Common myeloid progenitor, CD34-positive (primary cell): ENCODE measurements around the gene TMEM145.
A peak's percentile ranks its signal among the peaks of the same experiment; 100 is the strongest.

ENCODE experiments used
- CTCF ChIA-PET: fragments of 350-600 bp; sonication (Branson Sonifier 250); formaldehyde crosslinking; loops from one replicate; lab custom pipeline; 2021; ENCODE audit warnings: antibody characterized with exemption; lab: Charles Lee
- POLR2A ChIA-PET: fragments of 350-600 bp; sonication (Branson Sonifier 250); formaldehyde crosslinking; loops from one replicate; lab custom pipeline; 2021; ENCODE audit warnings: antibody characterized with exemption; lab: Charles Lee
- DNase-seq, 3 donors: peaks; one replicate each; pipeline versions ENCODE4 v3.0.0 to v3.0.0-alpha.2; 2013
- H3K27ac ChIP-seq, 2 experiments: 1 replicate in 1 of 2; 2 replicates in 1 of 2; pipeline ENCODE4 v1.7.0; 2013; ENCODE audit warnings: inconsistent platforms in 2 of 2, low read length in 2 of 2, mild to moderate bottlenecking in 2 of 2, low read depth in 1 of 2, moderate library complexity in 1 of 2; ENCODE audit not compliant: severe bottlenecking in 2 of 2, insufficient read depth in 1 of 2, poor library complexity in 1 of 2
- H3K27me3 ChIP-seq, 5 experiments: replicated peaks in 2 of 5; 1 replicate in 3 of 5; 2 replicates in 2 of 5; pipeline versions ENCODE4 v1.6.1 to v1.7.0; 2013; ENCODE audit warnings: low read length in 4 of 5, mild to moderate bottlenecking in 2 of 5, moderate library complexity in 2 of 5, inconsistent platforms in 1 of 5; ENCODE audit not compliant: insufficient read depth in 5 of 5, control insufficient read depth in 4 of 5
- H3K36me3 ChIP-seq, 4 experiments: 1 replicate in 2 of 4; 2 replicates in 2 of 4; pipeline versions ENCODE4 v1.6.1 to v1.7.0; 2013; ENCODE audit warnings: low read length in 3 of 4, control low read depth in 1 of 4, mild to moderate bottlenecking in 1 of 4; ENCODE audit not compliant: control insufficient read depth in 4 of 4, insufficient read depth in 4 of 4
- H3K4me1 ChIP-seq, 4 experiments: 1 replicate in 3 of 4; 2 replicates in 1 of 4; pipeline versions ENCODE4 v1.6.1 to v1.7.1; 2013; ENCODE audit warnings: low read length in 3 of 4, mild to moderate bottlenecking in 3 of 4, control low read depth in 1 of 4, inconsistent platforms in 1 of 4, moderate library complexity in 1 of 4; ENCODE audit not compliant: control insufficient read depth in 4 of 4, insufficient read depth in 4 of 4; ENCODE audit errors: control extremely low read depth in 1 of 4
- H3K4me3 ChIP-seq, 7 experiments: 1 replicate in 4 of 7; 2 replicates in 3 of 7; pipeline versions ENCODE4 v1.5.1 to v1.7.0; 2013; ENCODE audit warnings: mild to moderate bottlenecking in 7 of 7, low read length in 6 of 7, moderate library complexity in 6 of 7, inconsistent platforms in 2 of 7, low read depth in 2 of 7, control low read depth in 1 of 7; ENCODE audit not compliant: insufficient read depth in 4 of 7, control insufficient read depth in 1 of 7; ENCODE audit errors: extremely low read depth in 1 of 7
- H3K9me3 ChIP-seq, 5 experiments: 1 replicate in 4 of 5; 2 replicates in 1 of 5; pipeline versions ENCODE4 v1.6.1 to v1.7.1; 2013; ENCODE audit warnings: low read length in 4 of 5, mild to moderate bottlenecking in 2 of 5, inconsistent platforms in 1 of 5, low read depth in 1 of 5, moderate library complexity in 1 of 5; ENCODE audit not compliant: control insufficient read depth in 4 of 5, insufficient read depth in 2 of 5; ENCODE audit errors: control extremely low read depth in 1 of 5
- WGBS: methylation state at CpG from one replicate; pipeline ENCODE4 v1.1.5; 2013; ENCODE audit not compliant: insufficient coverage; 5-methylcytosine and 5-hydroxymethylcytosine counted together

The TMEM145 gene

DNA sequence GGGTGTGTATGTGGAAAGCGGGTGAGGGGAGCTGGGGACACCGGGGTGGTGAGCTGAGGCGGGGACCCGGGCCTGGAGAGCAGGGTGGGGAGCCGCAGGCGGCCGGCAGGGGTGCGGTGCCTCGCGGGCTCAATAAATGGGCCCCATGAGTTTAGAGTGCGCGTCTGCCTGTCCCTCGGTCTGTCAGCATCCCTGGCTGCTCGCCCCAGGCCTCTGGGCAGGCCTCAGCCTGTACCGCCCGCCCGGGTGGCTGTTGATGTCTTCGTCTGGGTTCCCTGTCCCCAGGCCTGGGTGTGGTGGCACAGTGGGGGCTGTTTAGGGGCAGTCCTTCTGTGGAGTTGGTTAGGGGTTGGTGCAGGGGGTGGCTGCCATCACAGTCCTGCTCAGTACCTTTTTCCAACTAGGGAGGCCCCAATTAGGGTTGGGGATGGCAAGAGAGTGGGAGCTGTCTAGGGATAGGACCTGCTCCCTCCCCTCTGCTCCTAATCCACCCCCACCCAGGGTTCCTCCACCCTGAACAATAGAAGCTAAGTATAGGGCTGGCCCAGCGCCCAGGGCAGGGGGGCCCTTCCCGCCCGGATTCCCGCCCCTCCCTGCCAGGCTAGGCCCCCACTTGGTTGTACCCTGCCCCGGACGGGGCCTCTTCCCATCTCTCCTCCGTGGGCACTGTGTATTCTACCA, 31.8 kb upstream of the TMEM145 start:
- no peaks in the 10 kb centered on the region for H3K9me3 ChIP-seq
- peak overlapping the region in 6 of 7 experiments; percentile 40 to 91 (median 76) for H3K4me3 ChIP-seq
- peaks cover 0 to 10% (median 0%) of the 10 kb centered on the region in 4 experiments for H3K36me3 ChIP-seq
- ChIA-PET CTCF (interaction anchor here (0.7 to 7.5 kb wide), 7 partner anchors 10 to 79 kb away, joined by 3 to 159 read pairs (median 5); partner anchors contain the start of genes ERF and GSK3A), POLR2A (interaction anchor here (0.6 to 3.1 kb wide), 3 partner anchors 30 to 147 kb away, joined by 3 to 21 read pairs (median 10); no protein-coding TSS in a partner anchor)
- H3K27me3 ChIP-seq, result no peaks in the 10 kb centered on the region
- H3K27ac ChIP-seq, result peak overlapping the region; percentile 25 to 75
- DNase-seq, result peak in 2 of 3 donors; percentile 53 to 66
- 1% methylated on average over 20 of the region's 25 CpGs for WGBS
- H3K4me1 ChIP-seq, result peaks cover 9 to 80% (median 75%) of the 10 kb centered on the region in 4 experiments

DNA sequence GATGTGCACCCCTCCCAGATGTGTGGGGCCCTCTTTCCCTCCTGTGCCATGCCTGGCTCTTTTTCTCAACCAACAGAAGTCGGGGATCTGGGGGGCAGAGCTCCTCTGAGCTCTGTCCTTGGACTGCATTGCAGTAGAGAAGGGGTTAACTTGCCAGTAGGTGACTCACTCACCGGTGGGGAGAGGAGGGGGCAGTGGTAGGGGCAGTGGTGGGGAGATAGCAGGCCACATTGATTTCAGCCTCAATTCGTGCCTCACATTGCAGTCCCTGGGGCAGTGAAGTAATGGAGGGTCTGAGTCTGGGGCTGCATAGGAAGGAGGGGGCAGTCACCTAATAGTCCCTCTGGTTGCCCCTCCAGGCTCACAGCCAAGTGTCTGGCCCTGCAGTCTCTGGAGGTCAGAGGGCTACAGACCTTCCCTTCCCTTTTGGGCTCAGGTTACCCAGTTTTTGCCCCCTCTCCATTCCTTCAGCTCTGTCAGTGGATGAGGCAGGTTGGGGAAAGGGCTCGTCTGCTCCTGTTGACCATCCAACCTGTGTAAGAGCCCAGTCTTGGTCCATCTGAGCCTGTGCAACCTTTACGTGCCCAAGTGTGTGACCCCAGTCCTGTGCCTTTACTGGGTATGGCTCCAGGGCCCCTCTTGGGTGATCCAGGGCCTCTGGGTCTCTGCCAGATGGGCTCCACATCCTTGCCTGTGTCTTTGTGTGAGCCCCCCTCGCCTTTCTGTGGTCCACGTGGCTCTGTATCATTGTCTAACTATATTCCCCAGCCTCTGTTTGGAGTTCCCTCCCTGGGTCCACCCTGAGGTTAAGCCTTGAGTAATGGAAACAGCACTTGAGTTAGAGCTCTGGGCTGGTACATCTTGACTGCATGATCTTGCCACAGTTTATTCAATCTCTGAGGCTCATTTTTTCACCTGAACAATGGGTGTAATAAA, 31.0 kb upstream of the TMEM145 start:
- ChIA-PET CTCF (interaction anchor here (0.7 to 7.5 kb wide), 7 partner anchors 9 to 80 kb away, joined by 3 to 159 read pairs (median 5); partner anchors contain the start of genes ERF and GSK3A), POLR2A (interaction anchor here (0.6 to 3.1 kb wide), 2 partner anchors 36 to 148 kb away, joined by 3 to 21 read pairs; no protein-coding TSS in a partner anchor)
- DNase-seq, result peak in 2 of 3 donors; percentile 71 to 77
- no peaks in the 10 kb centered on the region for H3K9me3 ChIP-seq
- 18% methylated on average over 4 of the region's 7 CpGs for WGBS
- H3K27me3 ChIP-seq, result no peaks in the 10 kb centered on the region
- H3K4me1 ChIP-seq, result peaks cover 9 to 84% (median 76%) of the 10 kb centered on the region in 4 experiments
- peak overlapping the region in 6 of 7 experiments; percentile 35 to 91 (median 76) for H3K4me3 ChIP-seq
- H3K36me3 ChIP-seq, result peaks cover 0 to 9% (median 3%) of the 10 kb centered on the region in 4 experiments
- peak overlapping the region; percentile 25 to 75 for H3K27ac ChIP-seq

DNA sequence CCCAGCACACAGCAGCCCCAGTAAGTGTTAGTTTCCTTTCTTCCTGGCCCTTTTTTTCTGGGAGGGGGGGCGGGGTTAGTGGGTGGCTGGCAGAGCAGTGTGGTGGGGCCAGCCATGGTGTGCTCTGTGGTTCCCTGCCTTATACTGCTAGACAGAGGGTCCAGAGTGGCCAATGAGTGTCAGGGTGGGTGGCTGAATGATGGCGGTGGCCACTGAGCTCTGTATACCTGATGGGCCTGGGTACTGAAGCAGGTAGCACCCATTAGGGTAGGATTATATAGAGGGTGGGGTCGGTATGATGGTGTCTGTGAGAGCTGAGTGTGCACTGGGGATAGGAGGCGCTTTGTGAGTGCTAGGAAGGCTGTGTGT, 30.3 kb upstream of the TMEM145 start:
- POLR2A ChIA-PET, result no interaction called here
- Histone ChIP-seq H3K4me3 (peak overlapping the region in 5 of 7 experiments; percentile 53 to 91 (median 72)), H3K9me3 (no peaks in the 10 kb centered on the region), H3K27ac (peak overlapping the region in 1 of 2 experiments; percentile 75), H3K4me1 (peaks cover 9 to 79% (median 70%) of the 10 kb centered on the region in 4 experiments), H3K36me3 (peaks cover 0 to 16% (median 10%) of the 10 kb centered on the region in 4 experiments), H3K27me3 (no peaks in the 10 kb centered on the region)
- 40% methylated on average over 3 of the region's 4 CpGs for WGBS
- no peak for DNase-seq
- CTCF ChIA-PET, result interaction anchor here (1.8 to 7.5 kb wide), 2 partner anchors 14 to 36 kb away, joined by 7 to 159 read pairs; partner anchors contain the start of gene GSK3A

DNA sequence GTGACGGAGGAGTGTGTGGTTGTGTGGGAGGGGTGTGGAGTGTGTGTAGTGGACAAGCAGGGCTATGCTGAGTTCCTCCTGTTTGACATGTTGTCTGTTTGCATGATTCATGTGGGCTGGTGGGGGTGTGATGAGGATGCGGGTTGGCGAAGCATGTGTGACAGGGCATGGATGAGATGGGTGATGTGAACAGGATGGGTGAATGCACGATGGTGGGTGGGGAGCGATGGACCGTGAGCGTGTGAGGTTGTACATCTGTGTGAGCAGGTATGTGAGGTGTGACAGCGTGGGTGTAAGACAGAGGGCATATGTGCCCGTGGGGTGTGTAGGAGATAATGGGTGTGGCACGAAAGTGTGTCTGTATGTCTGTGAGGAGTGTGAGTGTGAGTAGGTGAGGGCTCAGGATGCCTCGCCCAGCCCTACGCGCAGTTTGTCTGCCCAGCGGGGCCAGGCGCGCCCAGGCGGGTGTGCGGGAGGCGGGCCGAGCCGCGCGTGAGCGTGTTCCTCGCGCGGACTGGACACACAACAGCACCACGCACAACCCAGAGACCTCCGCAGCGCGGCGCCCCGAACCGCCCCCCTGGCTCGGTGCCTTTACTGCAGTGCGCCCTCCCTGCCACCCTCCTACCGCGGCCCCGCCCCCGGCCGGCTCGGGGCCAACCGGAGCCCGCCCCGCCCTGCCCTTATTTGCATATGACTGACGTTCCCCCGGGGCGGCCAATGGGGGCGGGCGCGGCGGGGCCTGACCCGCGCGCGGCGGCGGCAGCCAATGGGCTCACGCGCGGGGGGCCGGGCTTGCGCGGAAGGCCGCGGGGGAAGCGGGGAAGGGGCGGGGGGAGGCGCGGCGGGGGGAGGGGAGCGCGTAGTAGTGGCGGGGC, 29.7 kb upstream of the TMEM145 start:
- H3K9me3 ChIP-seq, result no peaks in the 10 kb centered on the region
- H3K36me3 ChIP-seq, result peaks cover 4 to 23% (median 15%) of the 10 kb centered on the region in 4 experiments
- H3K4me1 ChIP-seq, result peaks cover 9 to 72% (median 63%) of the 10 kb centered on the region in 4 experiments
- POLR2A ChIA-PET, result no interaction called here
- peak; percentile 93 to 97 (median 96) for DNase-seq
- H3K4me3 ChIP-seq, result peak overlapping the region in 6 of 7 experiments; percentile 2 to 91 (median 64)
- H3K27me3 ChIP-seq, result no peaks in the 10 kb centered on the region
- 1% methylated on average over 35 of the region's 74 CpGs for WGBS
- CTCF ChIA-PET, result interaction anchor here (1.8 to 7.5 kb wide), 2 partner anchors 13 to 36 kb away, joined by 7 to 159 read pairs; partner anchors contain the start of gene GSK3A
- peak overlapping the region; percentile 4 to 73 for H3K27ac ChIP-seq

DNA sequence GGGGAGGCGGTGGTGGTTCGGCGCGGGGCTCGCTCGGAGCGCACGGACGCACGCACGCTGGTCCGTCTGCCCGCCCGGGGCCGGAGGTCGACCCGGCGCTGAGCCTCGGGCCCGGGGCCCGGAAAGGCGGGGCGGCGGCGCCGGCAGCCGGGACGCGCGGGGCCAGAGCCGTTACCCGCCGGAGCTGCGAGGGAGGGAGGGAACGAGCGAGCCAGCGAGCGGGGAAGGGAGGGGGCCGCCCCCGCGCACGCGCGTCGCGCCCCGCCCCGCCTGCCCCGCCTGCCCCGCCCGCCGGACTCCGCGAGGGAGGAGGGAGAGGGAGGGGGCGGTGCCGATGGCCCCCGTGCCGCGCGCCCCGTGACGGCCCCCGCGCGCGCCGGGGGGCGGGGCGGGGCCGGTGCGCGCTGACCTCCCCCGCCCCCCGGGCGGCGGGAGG, 29.0 kb upstream of the TMEM145 start:
- Histone ChIP-seq H3K27ac (peak overlapping the region in 1 of 2 experiments; percentile 66), H3K36me3 (peaks cover 4 to 29% (median 20%) of the 10 kb centered on the region in 4 experiments), H3K27me3 (no peaks in the 10 kb centered on the region), H3K9me3 (no peaks in the 10 kb centered on the region), H3K4me1 (peaks cover 9 to 66% (median 57%) of the 10 kb centered on the region in 4 experiments), H3K4me3 (peak overlapping the region in 5 of 7 experiments; percentile 59 to 83 (median 70))
- ChIA-PET POLR2A (interaction anchor here (1.1 kb wide), 1 partner anchor 42 kb away, joined by 4 read pairs; the partner anchor contains the start of gene GSK3A), CTCF (interaction anchor here (1.4 kb wide), 1 partner anchor 32 kb away, joined by 3 read pairs; no protein-coding TSS in a partner anchor)
- WGBS, result 0% methylated on average over 39 of the region's 76 CpGs
- peak; percentile 67 to 83 (median 83) for DNase-seq
